HEK293T (cell line): Measurements from ENCODE around the gene RAB28.

Experiments
- L3MBTL2 ChIP-seq: fragments of 450-650 bp; conservative IDR thresholded peaks from 2 replicates; pipeline ENCODE4 v1.6.1; 2016; ENCODE audit warnings: mild to moderate bottlenecking
- SP1 ChIP-seq: fragments of 450-650 bp; IDR thresholded peaks from 2 replicates; pipeline ENCODE4 v1.6.1; 2017
- TARDBP ChIP-seq: fragments of 450-650 bp; IDR thresholded peaks from 2 replicates; pipeline ENCODE4 v1.6.1; 2016

DNA sequence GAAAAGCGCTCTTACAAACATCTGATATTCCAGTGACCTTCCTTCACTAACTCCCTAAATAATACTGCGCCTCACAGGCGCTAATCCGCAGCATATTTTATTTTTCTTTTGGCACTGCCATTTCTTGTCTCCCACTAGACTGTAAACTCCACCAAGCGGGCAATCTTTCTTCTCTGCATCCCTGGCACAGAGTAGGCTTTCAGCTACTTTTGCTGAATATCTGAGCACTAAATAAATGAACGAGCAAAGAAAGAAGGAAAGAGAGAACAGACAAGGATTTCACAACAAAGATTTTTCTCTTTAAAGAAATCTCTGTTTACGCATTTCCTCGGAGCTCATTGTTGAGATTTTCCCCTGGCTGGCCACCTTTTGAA, 47.5 kb upstream of the RAB28 start:
- no peak for TF ChIP-seq TARDBP
- TF ChIP-seq SP1 = no peak
- no peak for TF ChIP-seq L3MBTL2
